H9 (cell line): ENCODE results near the gene ACKR3. TPM values are rescaled to one million over a fixed set of nuclear protein-coding genes. Genes with fewer than 3 reads are reported as not detected.

Source experiments
- DNase-seq: peaks from one replicate; pipeline ENCODE4 v3.0.0-alpha.2; 2017
- H2AFZ ChIP-seq: one replicate; pipeline ENCODE4 v1.6.1; 2013; ENCODE audit warnings: mild to moderate bottlenecking, low read length, control low read depth, moderate library complexity
- H2AK5ac ChIP-seq: 2 replicates; pipeline ENCODE4 v1.6.1; 2013; ENCODE audit warnings: low read length, control low read depth, mixed read lengths; ENCODE audit not compliant: insufficient read length
- H2BK120ac ChIP-seq: one replicate; pipeline ENCODE4 v1.6.1; 2013; ENCODE audit warnings: low read depth, mild to moderate bottlenecking, low read length, control low read depth, inconsistent platforms; ENCODE audit not compliant: poor library complexity, severe bottlenecking
- H2BK12ac ChIP-seq: 2 replicates; pipeline ENCODE4 v1.6.1; 2013; ENCODE audit warnings: low read length, control low read depth, mixed read lengths, low read depth; ENCODE audit not compliant: insufficient read length
- H2BK15ac ChIP-seq: 2 replicates; pipeline ENCODE4 v1.6.1; 2013; ENCODE audit warnings: low read depth, low read length, control low read depth
- H2BK20ac ChIP-seq: one replicate; pipeline ENCODE4 v1.6.1; 2013; ENCODE audit warnings: low read depth, mild to moderate bottlenecking, low read length, control low read depth, inconsistent platforms; ENCODE audit not compliant: poor library complexity, severe bottlenecking
- H2BK5ac ChIP-seq: 2 replicates; pipeline ENCODE4 v1.6.1; 2013; ENCODE audit warnings: low read length, control low read depth, mixed read lengths; ENCODE audit not compliant: insufficient read length
- H3K14ac ChIP-seq: 2 replicates; pipeline ENCODE4 v1.6.1; 2013; ENCODE audit warnings: low read length, control low read depth; ENCODE audit not compliant: insufficient read depth
- H3K18ac ChIP-seq: 2 replicates; pipeline ENCODE4 v1.6.1; 2013; ENCODE audit warnings: low read depth, mild to moderate bottlenecking, mixed read lengths, low read length, control low read depth; ENCODE audit not compliant: insufficient read length
- H3K23ac ChIP-seq: 2 replicates; pipeline ENCODE4 v1.6.1; 2013; ENCODE audit warnings: low read length, control low read depth, mixed read lengths, low read depth; ENCODE audit not compliant: insufficient read length
- H3K23me2 ChIP-seq: 2 replicates; pipeline ENCODE4 v1.6.1; 2013; ENCODE audit warnings: low read depth, mild to moderate bottlenecking, mixed read lengths, low read length, control low read depth; ENCODE audit not compliant: insufficient read length, poor library complexity, severe bottlenecking
- H3K27ac ChIP-seq: 2 replicates; pipeline ENCODE4 v1.5.1; 2013; ENCODE audit warnings: low read length, control low read depth, mixed read lengths, low read depth; ENCODE audit not compliant: insufficient read length
- H3K27me3 ChIP-seq: 2 replicates; pipeline ENCODE4 v1.6.1; 2013; ENCODE audit warnings: low read length, control low read depth, inconsistent platforms; ENCODE audit not compliant: insufficient read depth
- H3K4ac ChIP-seq: 2 replicates; pipeline ENCODE4 v1.6.1; 2013; ENCODE audit warnings: low read depth, mild to moderate bottlenecking, control low read depth, inconsistent platforms, low read length, moderate library complexity
- H3K4me1 ChIP-seq: 2 replicates; pipeline ENCODE4 v1.6.1; 2013; ENCODE audit warnings: low read length, control low read depth, inconsistent platforms; ENCODE audit not compliant: insufficient read depth
- H3K4me2 ChIP-seq: 2 replicates; pipeline ENCODE4 v1.6.1; 2013; ENCODE audit warnings: low read length, control low read depth, mixed read lengths; ENCODE audit not compliant: insufficient read length, insufficient read depth
- H3K56ac ChIP-seq: 2 replicates; pipeline ENCODE4 v1.6.1; 2013; ENCODE audit warnings: low read depth, mild to moderate bottlenecking, mixed read lengths, low read length, control low read depth; ENCODE audit not compliant: insufficient read length
- H3K79me1 ChIP-seq: 2 replicates; pipeline ENCODE4 v1.6.1; 2013; ENCODE audit warnings: low read depth, mild to moderate bottlenecking, moderate library complexity, low read length, control low read depth, inconsistent platforms; ENCODE audit not compliant: insufficient read depth, poor library complexity, severe bottlenecking
- H3K79me2 ChIP-seq: 2 replicates; pipeline ENCODE4 v1.6.1; 2013; ENCODE audit warnings: low read length, control low read depth, inconsistent platforms; ENCODE audit not compliant: insufficient read depth
- H3K9ac ChIP-seq: 2 replicates; pipeline ENCODE4 v1.6.1; 2013; ENCODE audit warnings: low read length, control low read depth, mixed read lengths; ENCODE audit not compliant: insufficient read length; ENCODE audit errors: extremely low read depth
- H3K9me3 ChIP-seq: one replicate; pipeline ENCODE4 v1.6.1; 2013; ENCODE audit warnings: low read depth, low read length, inconsistent platforms; ENCODE audit not compliant: control insufficient read depth
- H3T11ph ChIP-seq: one replicate; pipeline ENCODE4 v1.6.1; 2013; ENCODE audit warnings: mild to moderate bottlenecking, low read length, control low read depth, inconsistent platforms
- H4K20me1 ChIP-seq: one replicate; pipeline ENCODE4 v1.6.1; 2013; ENCODE audit not compliant: control insufficient read depth, insufficient read length, insufficient read depth
- H4K5ac ChIP-seq: 2 replicates; pipeline ENCODE4 v1.6.1; 2013; ENCODE audit warnings: low read depth, mild to moderate bottlenecking, mixed read lengths, low read length, control low read depth; ENCODE audit not compliant: insufficient read length
- H4K8ac ChIP-seq: replicated peaks from 2 replicates; pipeline ENCODE4 v1.6.1; 2013; ENCODE audit warnings: low read length, control low read depth, mixed read lengths, low read depth; ENCODE audit not compliant: insufficient read length
- H4K91ac ChIP-seq: 2 replicates; pipeline ENCODE4 v1.6.1; 2013; ENCODE audit warnings: low read depth, mild to moderate bottlenecking, moderate library complexity, mixed read lengths, low read length, control low read depth; ENCODE audit not compliant: insufficient read length
- H3K27ac Mint-ChIP-seq, 3 experiments: 2 replicates in 2 of 3; 3 replicates in 1 of 3; pipeline ENCODE4 v1.8.0; 2020 to 2021; ENCODE audit warnings: mixed read lengths in 3 of 3, mild to moderate bottlenecking in 1 of 3, moderate library complexity in 1 of 3
- H3K27me3 Mint-ChIP-seq: 2 replicates; pipeline ENCODE4 v1.8.0; 2021; ENCODE audit warnings: low read depth, mild to moderate bottlenecking, moderate library complexity, mixed read lengths
- H3K36me3 Mint-ChIP-seq, 3 experiments: 2 replicates in 2 of 3; 3 replicates in 1 of 3; pipeline ENCODE4 v1.8.0; 2020 to 2021; ENCODE audit warnings: low read depth in 3 of 3, mixed read lengths in 3 of 3; ENCODE audit not compliant: insufficient read depth in 1 of 3
- H3K4me1 Mint-ChIP-seq, 2 experiments: 2 replicates each; pipeline ENCODE4 v1.8.0; 2020; ENCODE audit warnings: mixed read lengths in 2 of 2
- H3K4me3 Mint-ChIP-seq, 2 experiments: 2 replicates in 1 of 2; 3 replicates in 1 of 2; pipeline ENCODE4 v1.8.0; 2020 to 2021; ENCODE audit warnings: mild to moderate bottlenecking in 2 of 2, mixed read lengths in 2 of 2, moderate library complexity in 1 of 2
- H3K9me3 Mint-ChIP-seq, 2 experiments: 2 replicates in 1 of 2; 3 replicates in 1 of 2; pipeline ENCODE4 v1.8.0; 2020; ENCODE audit warnings: mild to moderate bottlenecking in 2 of 2, mixed read lengths in 2 of 2, moderate library complexity in 1 of 2
- WGBS: extraction: QIAGEN DNeasy Blood & Tissue Kit; methylation state at CpG from one replicate; pipeline ENCODE4 v1.1.7; 2013; ENCODE audit warnings: missing lambda C conversion rate, low lambda C conversion rate, mixed read lengths; ENCODE audit not compliant: insufficient read length; ENCODE audit errors: extremely low coverage; 5-methylcytosine and 5-hydroxymethylcytosine counted together
- total RNA-seq: library from RNA; stranded (reverse); gene quantifications from 2 replicates; pipeline ENCODE4 v1.2.1, GENCODE V29; 2021
- TF ChIP-seq, protein P1 (sequence below): fragments of 200-600 bp; sonication (generic); conservative IDR thresholded peaks from 3 replicates; pipeline ENCODE4 v1.8.0; 2021; ENCODE audit warnings: antibody characterized with exemption, mild to moderate bottlenecking

Gene ACKR3
- total RNA-seq, 1 experiment from 2014 or later, result 0.44 TPM

DNA sequence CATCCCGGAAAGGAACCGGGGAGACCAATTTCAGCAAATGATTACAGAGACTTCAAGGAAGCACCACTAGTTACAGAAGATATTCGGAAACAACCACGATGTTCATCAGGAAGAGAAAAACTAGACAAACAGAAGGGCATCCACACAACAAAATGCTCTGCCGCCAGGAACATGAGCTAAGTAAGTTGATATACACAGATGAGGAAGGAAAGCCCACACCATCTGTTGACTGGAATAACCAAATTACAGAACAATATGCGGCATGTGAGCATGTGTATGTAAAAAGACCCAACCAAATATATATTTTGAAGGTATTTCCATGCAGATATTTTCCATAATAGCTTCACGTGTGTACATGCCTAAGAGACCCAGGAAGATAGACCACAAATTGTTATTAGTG, 47.0 kb downstream of the ACKR3 start:
- Histone ChIP-seq H2BK12ac (no peak overlapping the region), H3K27me3 (no peaks in the 10 kb centered on the region), H4K8ac (no peak overlapping the region), H2BK120ac (no peak overlapping the region), H3K9me3 (no peaks in the 10 kb centered on the region), H3K18ac (no peak overlapping the region), H3K79me2 (no peaks in the 10 kb centered on the region), H2BK15ac (no peak overlapping the region), H4K91ac (no peak overlapping the region), H3K9ac (no peak overlapping the region), H2BK5ac (no peak overlapping the region), H2BK20ac (no peak overlapping the region), H3K4me2 (no peak overlapping the region), H3T11ph (no peak overlapping the region), H2AFZ (no peak overlapping the region), H3K79me1 (no peaks in the 10 kb centered on the region), H3K27ac (no peak overlapping the region), H3K4ac (no peak overlapping the region), H3K23ac (no peak overlapping the region), H3K14ac (no peak overlapping the region), H4K5ac (no peak overlapping the region), H3K56ac (no peak overlapping the region), H3K4me1 (no peaks in the 10 kb centered on the region), H2AK5ac (no peak overlapping the region), H3K23me2 (no peaks in the 10 kb centered on the region), H4K20me1 (no peaks in the 10 kb centered on the region)
- H3K4me1 Mint-ChIP-seq, result peaks cover 8 to 15% of the 10 kb centered on the region in 2 experiments
- no peak for DNase-seq
- WGBS, result no CpG with 5 or more reads among the region's 7 CpGs
- TF ChIP-seq, protein P1, sequence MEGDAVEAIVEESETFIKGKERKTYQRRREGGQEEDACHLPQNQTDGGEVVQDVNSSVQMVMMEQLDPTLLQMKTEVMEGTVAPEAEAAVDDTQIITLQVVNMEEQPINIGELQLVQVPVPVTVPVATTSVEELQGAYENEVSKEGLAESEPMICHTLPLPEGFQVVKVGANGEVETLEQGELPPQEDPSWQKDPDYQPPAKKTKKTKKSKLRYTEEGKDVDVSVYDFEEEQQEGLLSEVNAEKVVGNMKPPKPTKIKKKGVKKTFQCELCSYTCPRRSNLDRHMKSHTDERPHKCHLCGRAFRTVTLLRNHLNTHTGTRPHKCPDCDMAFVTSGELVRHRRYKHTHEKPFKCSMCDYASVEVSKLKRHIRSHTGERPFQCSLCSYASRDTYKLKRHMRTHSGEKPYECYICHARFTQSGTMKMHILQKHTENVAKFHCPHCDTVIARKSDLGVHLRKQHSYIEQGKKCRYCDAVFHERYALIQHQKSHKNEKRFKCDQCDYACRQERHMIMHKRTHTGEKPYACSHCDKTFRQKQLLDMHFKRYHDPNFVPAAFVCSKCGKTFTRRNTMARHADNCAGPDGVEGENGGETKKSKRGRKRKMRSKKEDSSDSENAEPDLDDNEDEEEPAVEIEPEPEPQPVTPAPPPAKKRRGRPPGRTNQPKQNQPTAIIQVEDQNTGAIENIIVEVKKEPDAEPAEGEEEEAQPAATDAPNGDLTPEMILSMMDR, result no peak
- H3K27me3 Mint-ChIP-seq, result peaks cover 29% of the 10 kb centered on the region
- no peak overlapping the region for H3K27ac Mint-ChIP-seq
- H3K36me3 Mint-ChIP-seq, result no peaks in the 10 kb centered on the region; a peak in 1 of 7 replicates
- no peak overlapping the region for H3K4me3 Mint-ChIP-seq
- no peaks in the 10 kb centered on the region for H3K9me3 Mint-ChIP-seq
